Measurements from ENCODE around the gene RIIAD1. TPM values are rescaled to one million over a fixed set of nuclear protein-coding genes. Genes with fewer than 3 reads are reported as not detected.

Gene RIIAD1
- total RNA-seq, 1 donor from 2014 or later = 3.6 TPM

DNA sequence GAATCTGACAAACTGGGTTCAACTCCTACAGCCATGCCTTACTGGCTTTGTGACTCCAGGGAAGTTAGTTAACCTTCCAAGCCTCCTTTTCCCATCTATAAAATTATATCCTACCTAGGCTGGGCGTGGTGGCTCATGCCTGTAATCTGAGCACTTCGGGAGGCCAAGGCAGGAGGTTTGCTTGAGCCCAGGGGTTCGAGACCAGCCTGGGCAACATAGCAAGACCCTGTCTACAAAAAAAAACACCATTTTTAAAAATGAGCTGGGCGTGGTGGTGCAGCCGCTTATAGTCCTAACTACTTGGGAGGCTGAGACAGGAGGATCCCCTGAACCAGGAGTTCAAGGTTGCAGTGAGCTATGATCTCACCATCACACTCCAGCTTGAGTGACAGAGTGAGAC, 19.8 kb upstream of the RIIAD1 start:
- no peak for DNase-seq (ENCODE audit: extremely low spot score, unreplicated experiment)
- no peaks in the 10 kb centered on the region for H3K4me1 Mint-ChIP-seq (ENCODE audit: unreplicated experiment)
- H3K9me3 Mint-ChIP-seq = no peaks in the 10 kb centered on the region
- H3K4me3 Mint-ChIP-seq = no peak overlapping the region
- TF ChIP-seq, protein P1, sequence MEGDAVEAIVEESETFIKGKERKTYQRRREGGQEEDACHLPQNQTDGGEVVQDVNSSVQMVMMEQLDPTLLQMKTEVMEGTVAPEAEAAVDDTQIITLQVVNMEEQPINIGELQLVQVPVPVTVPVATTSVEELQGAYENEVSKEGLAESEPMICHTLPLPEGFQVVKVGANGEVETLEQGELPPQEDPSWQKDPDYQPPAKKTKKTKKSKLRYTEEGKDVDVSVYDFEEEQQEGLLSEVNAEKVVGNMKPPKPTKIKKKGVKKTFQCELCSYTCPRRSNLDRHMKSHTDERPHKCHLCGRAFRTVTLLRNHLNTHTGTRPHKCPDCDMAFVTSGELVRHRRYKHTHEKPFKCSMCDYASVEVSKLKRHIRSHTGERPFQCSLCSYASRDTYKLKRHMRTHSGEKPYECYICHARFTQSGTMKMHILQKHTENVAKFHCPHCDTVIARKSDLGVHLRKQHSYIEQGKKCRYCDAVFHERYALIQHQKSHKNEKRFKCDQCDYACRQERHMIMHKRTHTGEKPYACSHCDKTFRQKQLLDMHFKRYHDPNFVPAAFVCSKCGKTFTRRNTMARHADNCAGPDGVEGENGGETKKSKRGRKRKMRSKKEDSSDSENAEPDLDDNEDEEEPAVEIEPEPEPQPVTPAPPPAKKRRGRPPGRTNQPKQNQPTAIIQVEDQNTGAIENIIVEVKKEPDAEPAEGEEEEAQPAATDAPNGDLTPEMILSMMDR (conservative IDR thresholded peaks at IDR 0.05) = no peak
- no peaks in the 10 kb centered on the region for H3K27me3 Mint-ChIP-seq
- peaks cover 5% of the 10 kb centered on the region for H3K36me3 Mint-ChIP-seq
- no peak overlapping the region for H3K27ac Mint-ChIP-seq

DNA sequence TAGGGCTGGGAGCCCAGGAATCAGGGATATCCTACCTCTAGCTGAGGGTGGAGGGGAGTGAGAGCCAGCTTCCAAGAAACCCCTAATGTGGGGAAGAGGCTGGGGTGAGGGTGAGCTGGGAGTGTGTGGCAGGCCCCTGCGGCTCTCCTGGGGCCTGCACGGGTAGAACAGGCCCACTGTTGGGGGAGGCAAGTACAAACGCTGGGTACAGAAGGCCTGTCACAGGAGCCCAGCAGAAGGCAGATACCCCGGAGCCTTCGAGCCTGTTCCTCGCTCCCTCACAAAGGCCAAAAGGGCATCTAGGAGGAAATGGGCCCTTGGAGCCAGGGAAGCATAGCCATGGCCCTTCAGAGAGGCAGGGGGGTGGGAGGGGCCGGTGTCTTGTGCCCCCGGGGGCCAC, 18.4 kb upstream of the RIIAD1 start:
- Mint-ChIP-seq H3K4me1 (ENCODE audit: unreplicated experiment) (no peaks in the 10 kb centered on the region), H3K36me3 (peaks cover 5% of the 10 kb centered on the region), H3K27ac (no peak overlapping the region), H3K4me3 (no peak overlapping the region), H3K27me3 (no peaks in the 10 kb centered on the region), H3K9me3 (no peaks in the 10 kb centered on the region)
- DNase-seq (ENCODE audit: extremely low spot score, unreplicated experiment) = no peak
- TF ChIP-seq, protein P1 (conservative IDR thresholded peaks at IDR 0.05) = no peak

DNA sequence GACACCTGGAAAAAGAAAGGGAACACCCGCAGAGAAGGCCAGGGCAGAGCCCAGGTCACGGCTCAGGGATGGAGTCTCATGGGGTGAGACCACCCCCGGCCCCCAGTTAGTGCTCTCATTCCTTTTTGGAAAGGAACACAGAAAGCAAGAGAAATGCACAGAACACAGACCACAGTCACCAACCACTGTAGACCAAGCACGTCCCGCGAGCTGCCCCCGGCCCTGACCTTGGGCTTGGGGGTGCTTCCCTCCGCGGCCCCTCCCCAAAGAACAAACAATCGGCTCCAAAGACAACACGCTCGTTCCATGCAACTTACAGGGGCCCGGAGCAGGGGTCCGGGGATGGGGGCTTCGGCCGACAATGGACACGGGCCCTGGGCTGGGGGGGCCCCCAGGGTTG, 17.5 kb upstream of the RIIAD1 start:
- no peaks in the 10 kb centered on the region for H3K4me1 Mint-ChIP-seq (ENCODE audit: unreplicated experiment)

DNA sequence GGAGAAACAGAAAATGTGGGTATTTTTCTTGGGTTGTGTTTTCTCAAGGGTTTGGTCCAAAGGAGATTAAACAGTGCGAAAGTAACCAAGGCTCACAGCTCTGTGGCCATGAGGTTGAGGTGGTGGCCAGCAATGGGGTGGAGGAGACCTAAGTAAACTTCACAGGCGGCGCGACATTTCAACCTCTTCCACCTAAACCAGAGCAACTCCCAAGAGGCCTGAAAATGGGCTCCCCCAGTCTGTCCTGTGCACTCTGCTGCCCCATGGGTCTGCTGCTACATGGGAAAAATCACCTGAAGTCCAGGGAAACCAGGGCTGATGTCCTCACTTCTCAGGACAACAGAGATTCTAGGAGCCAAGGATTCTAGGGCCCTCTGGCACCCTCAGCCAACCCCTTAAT, 17.1 kb upstream of the RIIAD1 start:
- TF ChIP-seq, protein P1 (conservative IDR thresholded peaks at IDR 0.05) = no peak
- H3K27ac Mint-ChIP-seq = no peak overlapping the region
- peaks cover 5% of the 10 kb centered on the region for H3K36me3 Mint-ChIP-seq
- H3K4me1 Mint-ChIP-seq (ENCODE audit: unreplicated experiment) = no peaks in the 10 kb centered on the region
- DNase-seq (ENCODE audit: extremely low spot score, unreplicated experiment) = no peak
- H3K4me3 Mint-ChIP-seq = no peak overlapping the region
- no peaks in the 10 kb centered on the region for H3K9me3 Mint-ChIP-seq
- H3K27me3 Mint-ChIP-seq = no peaks in the 10 kb centered on the region

More for the DNA sequence above, 17.5 kb upstream of the RIIAD1 start:
- Mint-ChIP-seq H3K9me3 (no peaks in the 10 kb centered on the region), H3K36me3 (peaks cover 5% of the 10 kb centered on the region), H3K27ac (peak overlapping the region; percentile 58), H3K27me3 (no peaks in the 10 kb centered on the region), H3K4me3 (no peak overlapping the region)
- DNase-seq (ENCODE audit: extremely low spot score, unreplicated experiment) = no peak
- TF ChIP-seq, protein P1 (conservative IDR thresholded peaks at IDR 0.05) = no peak

DNA sequence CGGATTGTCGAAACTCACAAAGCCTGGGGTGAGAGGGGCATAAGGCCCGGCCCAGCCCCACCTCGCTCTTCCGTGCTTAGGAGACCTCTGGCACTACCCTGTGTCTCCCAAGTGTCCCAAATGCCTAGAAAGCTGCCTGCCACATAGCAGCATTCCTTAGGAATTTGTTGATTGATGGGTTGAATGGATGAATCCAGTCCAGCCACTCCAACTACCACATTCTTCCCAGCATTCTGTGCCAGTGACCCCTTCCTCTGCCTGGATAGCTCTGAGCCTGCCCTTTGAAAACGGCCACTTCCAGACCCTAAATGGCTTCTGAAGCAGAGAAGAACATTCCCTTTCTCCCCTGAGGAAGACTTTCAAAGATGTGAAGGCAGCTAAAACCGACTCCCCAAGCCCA, 16.2 kb upstream of the RIIAD1 start:
- H3K27me3 Mint-ChIP-seq = no peaks in the 10 kb centered on the region
- peaks cover 5% of the 10 kb centered on the region for H3K36me3 Mint-ChIP-seq
- H3K9me3 Mint-ChIP-seq = no peaks in the 10 kb centered on the region
- no peak overlapping the region for H3K27ac Mint-ChIP-seq
- H3K4me3 Mint-ChIP-seq = no peak overlapping the region
- no peaks in the 10 kb centered on the region for H3K4me1 Mint-ChIP-seq (ENCODE audit: unreplicated experiment)
- TF ChIP-seq, protein P1 (conservative IDR thresholded peaks at IDR 0.05) = no peak
- no peak for DNase-seq (ENCODE audit: extremely low spot score, unreplicated experiment)
